SK-N-SH treated with all-trans-retinoic acid at 6 μM for 48 hours (cell line): ENCODE measurements around the gene NT5C3B.

Experiments
- ATAC-seq: fragments of 200-7000 bp; cut with Tn5 transposase; 3 replicates; pipeline ENCODE4 v1.9.1; 2020; ENCODE audit warnings: mild to moderate bottlenecking, moderate library complexity
- ARNTL ChIP-seq: fragments of 450-650 bp; formaldehyde crosslinking; IDR thresholded peaks from 2 replicates; pipeline ENCODE4 v1.5.0; 2020; ENCODE audit warnings: low read depth, mild to moderate bottlenecking, moderate library complexity, borderline replicate concordance
- BACH2 ChIP-seq: fragments of 250-450 bp; sonication (Bioruptor Pico); IDR thresholded peaks from 2 replicates; pipeline ENCODE4 v1.9.0; 2021; ENCODE audit warnings: mild to moderate bottlenecking, borderline replicate concordance
- CREB5 ChIP-seq: fragments of 250-450 bp; sonication (Bioruptor Pico); IDR thresholded peaks from 2 replicates; pipeline ENCODE4 v1.5.1; 2020; ENCODE audit warnings: low read depth, mild to moderate bottlenecking, moderate library complexity
- CSDC2 ChIP-seq: fragments of 250-450 bp; sonication (Bioruptor Pico); IDR thresholded peaks from 2 replicates; pipeline ENCODE4 v1.5.0; 2020; ENCODE audit warnings: mild to moderate bottlenecking, moderate library complexity
- ESRRG ChIP-seq: fragments of 250-450 bp; sonication (Bioruptor Pico); IDR thresholded peaks from 2 replicates; pipeline ENCODE4 v1.6.1; 2021; ENCODE audit warnings: mild to moderate bottlenecking
- GLIS3 ChIP-seq: fragments of 250-450 bp; sonication (Bioruptor Pico); IDR thresholded peaks from 2 replicates; pipeline ENCODE4 v1.5.0; 2020; ENCODE audit warnings: mild to moderate bottlenecking, moderate library complexity
- ISL1 ChIP-seq: fragments of 250-450 bp; sonication (Bioruptor Pico); IDR thresholded peaks from 2 replicates; pipeline ENCODE4 v2.1.2; 2022; ENCODE audit warnings: mild to moderate bottlenecking, moderate library complexity
- OSR1 ChIP-seq: fragments of 250-450 bp; sonication (Bioruptor Pico); IDR thresholded peaks from 2 replicates; pipeline ENCODE4 v1.8.0; 2022; ENCODE audit warnings: moderate library complexity, mild to moderate bottlenecking, inconsistent platforms
- PPARA ChIP-seq: fragments of 250-450 bp; sonication (Bioruptor Pico); IDR thresholded peaks from 2 replicates; pipeline ENCODE4 v1.5.0; 2020; ENCODE audit warnings: mild to moderate bottlenecking, borderline replicate concordance
- SNAI2 ChIP-seq: fragments of 250-450 bp; sonication (Bioruptor Pico); IDR thresholded peaks from 2 replicates; pipeline ENCODE4 v1.5.0; 2020; ENCODE audit warnings: mild to moderate bottlenecking, moderate library complexity
- TCF4 ChIP-seq: fragments of 250-450 bp; sonication (Bioruptor Pico); IDR thresholded peaks from 2 replicates; pipeline ENCODE4 v1.8.0; 2021; ENCODE audit warnings: mild to moderate bottlenecking, moderate library complexity, borderline replicate concordance
- TOX ChIP-seq: fragments of 250-450 bp; sonication (Bioruptor Pico); IDR thresholded peaks from 2 replicates; pipeline ENCODE4 v1.8.0; 2021; ENCODE audit warnings: mild to moderate bottlenecking, moderate library complexity, borderline replicate concordance
- TSHZ2 ChIP-seq: fragments of 250-450 bp; sonication (Bioruptor Pico); IDR thresholded peaks from 2 replicates; pipeline ENCODE4 v1.5.0; 2020; ENCODE audit warnings: mild to moderate bottlenecking, moderate library complexity
- ZC3H10 ChIP-seq: fragments of 250-450 bp; sonication (Bioruptor Pico); IDR thresholded peaks from 2 replicates; pipeline ENCODE4 v1.5.1; 2021; ENCODE audit warnings: mild to moderate bottlenecking, moderate library complexity
- ZFP30 ChIP-seq: fragments of 450-650 bp; formaldehyde crosslinking; IDR thresholded peaks from 2 replicates; pipeline ENCODE4 v1.5.0; 2022; ENCODE audit warnings: mild to moderate bottlenecking, moderate library complexity
- ZNF565 ChIP-seq: fragments of 450-650 bp; formaldehyde crosslinking; conservative IDR thresholded peaks from 2 replicates; pipeline ENCODE4 v1.5.0; 2020; ENCODE audit warnings: low read depth, mild to moderate bottlenecking, moderate library complexity
- ZNF70 ChIP-seq: fragments of 450-650 bp; formaldehyde crosslinking; IDR thresholded peaks from 2 replicates; pipeline ENCODE4 v1.5.0; 2020; ENCODE audit warnings: mild to moderate bottlenecking, moderate library complexity
- ZNF8 ChIP-seq: fragments of 450-650 bp; formaldehyde crosslinking; IDR thresholded peaks from 2 replicates; pipeline ENCODE4 v1.5.0; 2020; ENCODE audit warnings: mild to moderate bottlenecking, moderate library complexity
- TF ChIP-seq, protein P1 (sequence below): fragments of 250-450 bp; sonication (Bioruptor Pico); IDR thresholded peaks from 2 replicates; pipeline ENCODE4 v1.5.1; 2021; ENCODE audit warnings: mild to moderate bottlenecking, moderate library complexity
- TF ChIP-seq, protein P2 (sequence below): fragments of 250-450 bp; sonication (Bioruptor Pico); IDR thresholded peaks from 2 replicates; pipeline ENCODE4 v1.8.0; 2021; ENCODE audit warnings: low read depth, mild to moderate bottlenecking, moderate library complexity, borderline replicate concordance

Gene NT5C3B

DNA sequence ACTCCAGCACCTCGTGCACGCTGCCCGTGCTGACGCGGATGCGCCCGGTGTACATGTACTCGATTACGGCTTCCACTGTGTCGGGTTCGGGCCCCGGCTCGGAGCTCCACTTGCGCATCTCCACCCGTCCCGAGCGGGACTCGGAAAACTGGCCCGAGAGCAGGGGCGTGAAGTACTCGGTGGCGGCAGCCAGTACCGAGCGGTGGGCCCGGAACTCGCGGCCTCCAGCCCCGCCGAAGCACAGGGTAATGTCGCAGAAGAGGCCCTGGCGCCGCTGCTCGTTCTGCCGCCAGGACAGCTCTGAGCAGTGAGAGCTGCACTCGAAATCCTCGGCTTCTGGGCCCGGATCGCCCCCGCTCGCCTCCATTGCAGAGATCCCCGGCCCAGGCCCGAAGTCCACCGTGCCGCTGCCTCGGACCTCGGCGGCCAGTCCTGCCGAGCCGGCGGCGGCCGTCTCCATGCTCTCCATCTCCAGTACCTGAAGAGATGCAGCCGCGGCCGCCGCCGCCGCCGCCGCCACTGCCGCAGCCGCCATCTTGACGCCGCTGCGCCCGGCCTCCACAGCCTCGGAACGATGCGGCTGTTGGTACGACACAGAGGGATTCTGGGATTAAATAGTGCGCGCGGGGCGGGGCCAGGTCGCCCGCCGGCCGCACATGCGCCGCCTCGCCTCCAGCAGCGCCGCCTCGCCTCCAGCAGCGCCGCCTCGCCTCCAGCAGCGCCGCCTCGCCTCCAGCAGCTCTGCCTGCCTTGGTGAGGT lies 29.0 kb upstream of the NT5C3B start, which contains the start of gene KLHL11:
KLHL11 (minus strand) TSS at position 588 of the 760 bp plus-strand sequence; CDS start at position 535, 53 bp downstream.
- TF ChIP-seq, protein P1, sequence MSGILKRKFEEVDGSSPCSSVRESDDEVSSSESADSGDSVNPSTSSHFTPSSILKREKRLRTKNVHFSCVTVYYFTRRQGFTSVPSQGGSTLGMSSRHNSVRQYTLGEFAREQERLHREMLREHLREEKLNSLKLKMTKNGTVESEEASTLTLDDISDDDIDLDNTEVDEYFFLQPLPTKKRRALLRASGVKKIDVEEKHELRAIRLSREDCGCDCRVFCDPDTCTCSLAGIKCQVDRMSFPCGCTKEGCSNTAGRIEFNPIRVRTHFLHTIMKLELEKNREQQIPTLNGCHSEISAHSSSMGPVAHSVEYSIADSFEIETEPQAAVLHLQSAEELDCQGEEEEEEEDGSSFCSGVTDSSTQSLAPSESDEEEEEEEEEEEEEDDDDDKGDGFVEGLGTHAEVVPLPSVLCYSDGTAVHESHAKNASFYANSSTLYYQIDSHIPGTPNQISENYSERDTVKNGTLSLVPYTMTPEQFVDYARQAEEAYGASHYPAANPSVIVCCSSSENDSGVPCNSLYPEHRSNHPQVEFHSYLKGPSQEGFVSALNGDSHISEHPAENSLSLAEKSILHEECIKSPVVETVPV (CRISPR knock-in tag), result no peak
- TF ChIP-seq TCF4, result no peak
- no peak for TF ChIP-seq ZNF70 (CRISPR knock-in tag)
- TF ChIP-seq TSHZ2 (CRISPR knock-in tag), result no peak
- TF ChIP-seq CSDC2 (CRISPR knock-in tag), result no peak
- TF ChIP-seq ZFP30 (CRISPR knock-in tag), result no peak
- no peak for TF ChIP-seq SNAI2 (CRISPR knock-in tag)
- no peak for TF ChIP-seq CREB5 (CRISPR knock-in tag)
- TF ChIP-seq GLIS3 (CRISPR knock-in tag), result no peak
- no peak for TF ChIP-seq ZC3H10
- no peak for TF ChIP-seq PPARA (CRISPR knock-in tag)
- TF ChIP-seq, protein P2, sequence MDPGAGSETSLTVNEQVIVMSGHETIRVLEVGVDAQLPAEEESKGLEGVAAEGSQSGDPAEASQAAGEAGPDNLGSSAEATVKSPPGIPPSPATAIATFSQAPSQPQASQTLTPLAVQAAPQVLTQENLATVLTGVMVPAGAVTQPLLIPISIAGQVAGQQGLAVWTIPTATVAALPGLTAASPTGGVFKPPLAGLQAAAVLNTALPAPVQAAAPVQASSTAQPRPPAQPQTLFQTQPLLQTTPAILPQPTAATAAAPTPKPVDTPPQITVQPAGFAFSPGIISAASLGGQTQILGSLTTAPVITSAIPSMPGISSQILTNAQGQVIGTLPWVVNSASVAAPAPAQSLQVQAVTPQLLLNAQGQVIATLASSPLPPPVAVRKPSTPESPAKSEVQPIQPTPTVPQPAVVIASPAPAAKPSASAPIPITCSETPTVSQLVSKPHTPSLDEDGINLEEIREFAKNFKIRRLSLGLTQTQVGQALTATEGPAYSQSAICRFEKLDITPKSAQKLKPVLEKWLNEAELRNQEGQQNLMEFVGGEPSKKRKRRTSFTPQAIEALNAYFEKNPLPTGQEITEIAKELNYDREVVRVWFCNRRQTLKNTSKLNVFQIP (CRISPR knock-in tag), result no peak
- no peak for TF ChIP-seq TOX (CRISPR knock-in tag)
- TF ChIP-seq ESRRG (CRISPR knock-in tag), result no peak
- ATAC-seq, result peak; percentile 95

DNA sequence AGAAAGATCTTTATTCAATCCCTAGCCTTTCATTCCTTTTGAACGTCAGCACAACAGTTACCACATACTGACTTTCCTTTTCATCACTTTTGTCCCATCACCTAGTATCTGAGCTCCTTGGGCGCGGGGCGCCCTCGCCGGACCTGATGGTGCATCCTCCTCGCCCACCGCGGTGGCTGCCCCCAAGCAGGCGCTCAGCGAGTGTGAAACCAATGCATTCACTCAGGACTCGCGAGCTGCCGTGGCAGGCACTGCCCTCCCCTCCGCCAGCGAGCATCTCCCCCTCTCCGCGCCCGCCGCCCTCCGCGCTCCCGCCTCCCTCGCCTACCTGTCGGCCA lies 28.4 kb upstream of the NT5C3B start:
- peak; percentile 50; the same call in 2 of the 3 replicates for ATAC-seq
- no peak for TF ChIP-seq ZNF8
- TF ChIP-seq TOX (CRISPR knock-in tag), result no peak
- TF ChIP-seq CSDC2 (CRISPR knock-in tag), result no peak
- TF ChIP-seq ISL1, result no peak
- no peak for TF ChIP-seq OSR1 (CRISPR knock-in tag)
- TF ChIP-seq ZC3H10, result no peak
- TF ChIP-seq ZFP30 (CRISPR knock-in tag), result no peak
- no peak for TF ChIP-seq ZNF565 (CRISPR knock-in tag)
- TF ChIP-seq ARNTL, result no peak
- TF ChIP-seq, protein P1 (CRISPR knock-in tag), result no peak

- ATAC-seq, result no peak
- TF ChIP-seq BACH2 (CRISPR knock-in tag) (no peak), ESRRG (CRISPR knock-in tag) (no peak)
- TF ChIP-seq, all 23 proteins: peak for 0
Observed at GRCh38 chr17:41863074-41863848, 27.2 kb upstream of the NT5C3B start.
